HG03095 (cell line): ENCODE results near the gene MYBBP1A.
"Not testable (repeated sequence)": the region's sequence is repeated elsewhere in the genome, so short reads cannot be mapped to it uniquely, and the experiment has no call there.

Experiments
- ATAC-seq: cut with Tn5 transposase; IDR thresholded peaks from one replicate; pipeline ENCODE4 v1.9.1; 2021; ENCODE audit warnings: moderate library complexity; ENCODE audit not compliant: unreplicated experiment

The MYBBP1A gene

DNA sequence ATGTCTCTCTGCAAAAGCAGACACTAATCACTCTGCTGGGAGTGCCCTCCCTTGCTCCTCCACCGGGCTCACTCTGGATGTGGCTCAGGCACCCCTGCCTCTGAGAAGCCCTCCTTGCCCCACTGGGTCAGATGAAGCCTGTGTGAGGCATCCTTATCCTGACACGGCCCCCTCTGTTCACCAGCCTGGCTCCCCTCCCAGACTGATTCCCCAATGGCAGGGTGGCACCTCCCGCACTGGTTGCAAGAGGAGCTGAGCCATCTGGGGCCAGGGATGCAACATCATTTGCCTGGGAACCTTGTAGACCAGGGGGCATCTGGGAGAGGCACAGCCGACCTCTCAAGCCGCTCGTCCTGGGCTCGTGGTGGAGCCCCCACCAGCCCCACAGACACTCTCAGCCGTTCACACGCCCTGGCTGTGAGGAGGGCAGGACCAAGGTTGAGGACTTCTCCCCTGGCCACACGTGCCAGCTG lies 35.8 kb upstream of the MYBBP1A start:
- ATAC-seq = no peak

DNA sequence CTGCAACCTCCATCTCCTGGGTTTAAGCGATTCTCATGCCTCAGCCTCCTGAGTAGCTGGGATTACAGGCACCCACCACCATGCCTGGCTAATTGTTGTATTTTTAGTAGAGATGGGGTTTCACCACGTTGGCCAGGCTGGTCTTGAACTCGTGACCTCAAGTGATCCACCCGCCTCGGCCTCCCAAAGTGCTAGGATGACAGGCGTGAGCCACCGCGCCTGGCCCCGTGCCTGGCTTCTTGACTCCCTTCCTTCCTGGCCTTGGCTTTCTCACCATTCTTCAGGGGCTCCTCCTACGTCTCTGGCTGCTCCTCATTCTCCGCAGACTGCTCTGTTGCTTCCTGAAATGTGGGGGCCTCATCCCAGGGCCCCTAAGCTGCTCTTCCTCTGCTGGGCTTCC lies 34.9 kb upstream of the MYBBP1A start:
- not testable (repeated sequence) for ATAC-seq

GRCh38 chr17:4588898-4589625 lies 33.9 kb upstream of the MYBBP1A start:
- ATAC-seq = no peak

- ATAC-seq = no peak
These were observed 33.2 kb upstream of the MYBBP1A start for GRCh38 chr17:4588391-4588790.

GRCh38 chr17:4587803-4588202 lies 32.6 kb upstream of the MYBBP1A start:
- ATAC-seq = no peak

DNA sequence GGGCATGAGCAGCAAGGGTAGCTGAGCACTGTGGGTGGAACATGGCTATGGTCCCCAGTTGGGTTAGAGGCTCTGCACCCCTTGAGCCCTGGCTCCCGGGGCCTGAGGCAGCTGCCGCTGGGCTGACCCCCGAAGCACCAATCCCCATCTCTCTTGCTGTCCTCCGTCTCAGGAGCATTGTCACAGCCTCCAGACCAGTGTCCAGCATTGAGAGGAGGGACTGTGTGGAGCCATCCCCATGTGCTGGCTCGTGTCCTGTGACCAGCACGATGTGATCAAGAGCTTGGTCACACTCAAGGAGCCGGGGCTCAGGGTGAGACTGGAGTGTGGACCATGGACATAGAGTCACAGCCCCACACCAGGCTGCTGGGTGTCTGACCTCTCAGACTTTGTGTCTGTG lies 32.0 kb upstream of the MYBBP1A start:
- no peak for ATAC-seq

- no peak for ATAC-seq
These were observed 30.9 kb upstream of the MYBBP1A start for GRCh38 chr17:4586043-4586442.

GRCh38 chr17:4585638-4585994 lies 30.4 kb upstream of the MYBBP1A start:
- no peak for ATAC-seq

- ATAC-seq = no peak
These were observed 29.9 kb upstream of the MYBBP1A start for GRCh38 chr17:4584917-4585637.

DNA sequence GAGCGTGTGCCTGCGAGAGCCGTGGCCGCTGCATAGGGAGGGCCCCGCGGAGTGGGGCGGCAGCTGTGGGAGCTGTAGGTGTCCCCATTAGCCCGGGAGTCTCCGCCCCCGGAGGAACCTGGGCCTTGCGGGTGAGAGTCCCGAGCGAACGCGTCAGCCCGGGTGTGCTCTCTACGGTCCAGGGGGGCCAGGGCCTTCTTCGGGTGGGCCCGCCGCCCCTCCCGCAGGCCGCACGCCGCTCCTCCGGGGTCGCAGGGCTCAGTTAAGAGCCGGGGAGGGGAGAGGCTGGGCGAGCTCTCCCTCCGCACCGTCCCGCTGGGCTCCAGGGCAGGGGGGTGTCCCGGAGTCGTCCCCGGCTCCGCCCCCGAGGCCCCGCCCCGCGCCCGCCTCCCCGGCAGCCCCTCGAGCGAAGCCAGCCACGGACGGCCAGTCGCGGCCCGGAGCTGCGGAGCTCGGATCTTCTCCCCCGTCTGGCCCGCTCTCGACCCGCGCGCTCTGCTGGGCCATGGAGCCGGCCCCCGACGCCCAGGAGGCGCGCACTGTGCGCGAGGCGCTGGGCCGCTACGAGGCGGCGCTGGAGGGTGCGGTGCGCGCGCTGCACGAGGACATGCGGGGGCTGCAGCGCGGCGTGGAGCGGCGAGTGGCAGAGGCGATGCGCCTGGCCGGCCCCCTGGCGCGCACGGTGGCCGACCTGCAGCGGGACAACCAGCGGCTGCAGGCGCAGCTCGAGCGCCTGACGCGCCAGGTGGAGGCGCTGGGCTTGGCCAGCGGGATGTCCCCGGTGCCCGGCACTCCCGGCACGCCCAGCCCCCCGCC lies 29.1 kb upstream of the MYBBP1A start, which contains the start of gene SMTNL2:
TSS of gene SMTNL2 (plus strand) at position 429 of the 816 bp plus-strand sequence. CDS start at position 506, 77 bp downstream.
- ATAC-seq = no peak

DNA sequence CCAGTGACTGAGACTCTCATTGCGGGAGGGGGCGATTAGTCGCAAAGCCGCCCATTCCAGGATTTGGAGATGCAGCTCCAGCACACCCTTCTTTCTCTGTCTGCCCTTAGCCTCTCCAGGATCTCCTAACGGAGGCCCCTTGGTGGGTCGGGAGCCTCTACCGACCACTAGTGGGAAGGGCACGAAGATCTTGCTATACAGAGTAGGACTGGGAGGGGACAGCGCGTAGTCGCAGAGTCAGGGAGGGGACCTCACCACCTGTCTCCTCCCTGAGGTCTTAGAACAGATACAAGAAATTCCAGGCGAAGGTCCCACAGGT lies 28.6 kb upstream of the MYBBP1A start:
- no peak for ATAC-seq

DNA sequence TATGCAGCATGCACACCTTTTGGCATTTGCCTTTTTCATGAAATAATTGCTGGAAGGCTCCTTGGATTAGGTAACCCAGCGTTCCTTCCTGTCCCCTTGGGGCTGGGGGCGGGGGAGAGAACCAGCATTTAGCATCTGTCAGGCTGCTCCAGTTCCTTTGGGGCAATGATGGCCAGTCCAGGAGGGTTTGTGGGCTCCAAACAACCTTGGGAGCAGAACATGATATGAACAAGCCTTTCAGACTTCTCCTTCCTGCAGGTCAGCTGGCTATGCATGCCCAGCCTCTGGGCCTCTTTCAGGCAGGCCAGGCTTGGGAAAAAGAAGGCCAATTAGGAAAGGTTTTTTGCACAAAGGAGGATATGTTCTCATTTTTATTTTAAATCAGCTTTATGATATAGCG lies 28.0 kb upstream of the MYBBP1A start:
- no peak for ATAC-seq

- no peak for ATAC-seq
These were observed 27.5 kb upstream of the MYBBP1A start for GRCh38 chr17:4582691-4583090.

- ATAC-seq = no peak
These were observed 26.9 kb upstream of the MYBBP1A start for GRCh38 chr17:4582101-4582501.

GRCh38 chr17:4580291-4580690 lies 25.1 kb upstream of the MYBBP1A start:
- no peak for ATAC-seq

- no peak for ATAC-seq
These were observed 24.5 kb upstream of the MYBBP1A start for GRCh38 chr17:4579678-4580077.

- not testable (repeated sequence) for ATAC-seq
These were observed 23.2 kb upstream of the MYBBP1A start for GRCh38 chr17:4578349-4578748.

DNA sequence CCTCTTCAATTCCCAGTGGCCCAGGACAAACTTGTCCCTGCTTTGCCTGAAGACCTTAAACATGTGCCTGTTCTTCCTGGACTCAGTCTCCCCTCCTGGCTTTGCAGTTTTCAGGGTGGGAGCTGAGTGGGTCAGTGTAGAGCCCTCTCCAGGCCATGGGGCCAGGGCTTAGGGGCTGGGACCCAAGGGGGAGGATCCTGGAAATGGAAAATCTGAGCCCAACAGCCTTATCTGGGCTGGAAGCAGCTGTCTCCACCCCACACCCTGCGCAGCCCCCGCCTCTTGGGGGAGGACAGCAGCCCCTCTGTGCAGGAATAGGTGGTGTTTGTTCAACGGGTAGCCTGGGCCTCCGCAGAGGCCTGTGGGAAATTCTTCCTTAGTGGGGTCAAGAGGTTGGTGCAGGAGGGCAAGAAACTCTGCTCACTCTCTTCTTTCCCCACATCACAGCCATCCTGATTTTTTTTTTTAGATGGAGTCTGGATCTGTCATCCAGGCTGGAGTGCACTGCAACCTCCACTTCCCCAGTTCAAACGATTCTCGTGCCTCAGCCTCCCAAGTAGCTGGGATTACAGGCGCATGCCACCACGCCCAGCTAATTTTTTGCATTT lies 22.3 kb upstream of the MYBBP1A start:
- ATAC-seq = no peak

GRCh38 chr17:4576729-4577322 lies 21.6 kb upstream of the MYBBP1A start:
- ATAC-seq = no peak

GRCh38 chr17:4576161-4576558 lies 21.0 kb upstream of the MYBBP1A start:
- ATAC-seq = no peak
